Activated gamma-delta T cell treated with Interleukin-2 at 50 U/mL for 16 hours (primary cell): ENCODE results near the gene C1orf174.

ENCODE experiments used
- DNase-seq: peaks from one replicate; pipeline ENCODE4 v3.0.0-alpha.2; 2020

Gene C1orf174

GRCh38 chr1:3908886-3909517 lies 8.9 kb upstream of the C1orf174 start:
- DNase-seq: no peak

- no peak for DNase-seq
Measured at GRCh38 chr1:3907621-3908165, 7.6 kb upstream of the C1orf174 start.

GRCh38 chr1:3907031-3907534 lies 7.0 kb upstream of the C1orf174 start:
- no peak for DNase-seq

GRCh38 chr1:3906672-3907020 lies 6.6 kb upstream of the C1orf174 start:
- DNase-seq: no peak

- DNase-seq: no peak
Measured at GRCh38 chr1:3905953-3906671, 6.0 kb upstream of the C1orf174 start.

GRCh38 chr1:3905266-3905952 lies 5.3 kb upstream of the C1orf174 start:
- no peak for DNase-seq

- DNase-seq: no peak
Measured at GRCh38 chr1:3904843-3905185, 4.7 kb upstream of the C1orf174 start.

- DNase-seq: no peak
Measured at GRCh38 chr1:3904006-3904842, 4.2 kb upstream of the C1orf174 start.

- DNase-seq: no peak
Measured at GRCh38 chr1:3903141-3904005, 3.3 kb upstream of the C1orf174 start.

- no peak for DNase-seq
Measured at GRCh38 chr1:3902571-3903091, 2.6 kb upstream of the C1orf174 start.

GRCh38 chr1:3902111-3902511 lies 2.0 kb upstream of the C1orf174 start:
- DNase-seq: no peak

- peak; percentile 78 for DNase-seq
Measured at GRCh38 chr1:3900969-3901529, 977 bp upstream of the C1orf174 start.

- no peak for DNase-seq
Measured at GRCh38 chr1:3899754-3900149, 320 bp downstream of the C1orf174 start.

- DNase-seq: no peak
Measured at GRCh38 chr1:3898994-3899753, 898 bp downstream of the C1orf174 start.

- no peak for DNase-seq
Measured at GRCh38 chr1:3898475-3898735, 1.7 kb downstream of the C1orf174 start.

- DNase-seq: no peak
Measured at GRCh38 chr1:3896396-3897000, 3.6 kb downstream of the C1orf174 start.

GRCh38 chr1:3895951-3896325 lies 4.1 kb downstream of the C1orf174 start:
- DNase-seq: no peak

- no peak for DNase-seq
Measured at GRCh38 chr1:3895279-3895950, 4.7 kb downstream of the C1orf174 start.

- DNase-seq: no peak
Measured at GRCh38 chr1:3894626-3895278, 5.3 kb downstream of the C1orf174 start.
